Stimulated activated CD8-positive, alpha-beta memory T cell treated with anti-CD3 and anti-CD28 coated beads, Interleukin-12 subunit alpha, Interleukin-12 subunit beta, amount 100 ng/mL, for 1 hour (primary cell): ENCODE measurements around the gene GRIK3.

ENCODE experiments used
- DNase-seq: peaks from one replicate; pipeline ENCODE4 v3.0.0-alpha.2; 2020; ENCODE audit warnings: low read depth

Gene GRIK3

DNA sequence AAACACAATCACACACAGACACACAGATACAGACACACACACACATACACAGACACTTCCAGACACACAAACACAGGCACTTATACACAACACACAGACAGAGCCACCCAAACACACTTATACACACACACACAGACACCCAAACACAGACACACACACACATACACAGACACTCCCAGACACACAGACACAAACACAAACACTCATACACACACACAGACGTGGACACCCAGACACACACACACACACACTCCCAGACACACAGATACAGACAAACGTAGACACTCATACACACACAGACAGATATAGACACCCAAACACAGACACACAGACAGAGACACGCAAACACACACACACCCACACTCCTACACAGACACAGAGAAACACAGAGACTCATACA, 272.1 kb downstream of the GRIK3 start:
- DNase-seq: no peak

GRCh38 chr1:36761113-36761512, 273.2 kb downstream of the GRIK3 start:
- no peak for DNase-seq

- DNase-seq: no peak
Observed at GRCh38 chr1:36760081-36760480, 274.2 kb downstream of the GRIK3 start.

GRCh38 chr1:36759355-36759754, 275.0 kb downstream of the GRIK3 start:
- no peak for DNase-seq

GRCh38 chr1:36755303-36756230, 278.7 kb downstream of the GRIK3 start:
- DNase-seq: no peak

DNA sequence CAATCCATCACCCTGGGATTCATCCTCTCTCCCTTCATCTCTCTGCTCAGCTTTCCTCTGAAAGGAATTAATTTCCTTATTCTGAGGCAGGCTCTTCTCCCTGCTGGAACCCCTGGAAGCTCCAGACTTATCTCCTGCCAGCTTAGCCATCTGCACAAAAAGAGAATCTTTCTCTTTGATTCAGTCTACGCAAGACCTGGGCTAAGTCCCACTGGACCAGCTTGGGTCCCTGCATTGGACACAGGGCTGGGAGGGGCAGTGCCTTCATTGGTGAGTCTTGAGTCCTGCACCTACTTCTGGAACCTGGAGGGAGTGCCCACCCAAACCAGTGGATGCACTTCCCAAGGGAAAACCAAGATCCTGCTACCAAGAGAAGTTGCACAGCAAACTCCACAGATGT, 279.9 kb downstream of the GRIK3 start:
- no peak for DNase-seq

GRCh38 chr1:36753451-36753850, 280.9 kb downstream of the GRIK3 start:
- no peak for DNase-seq

- DNase-seq: no peak
Observed at GRCh38 chr1:36752891-36753361, 281.4 kb downstream of the GRIK3 start.

DNA sequence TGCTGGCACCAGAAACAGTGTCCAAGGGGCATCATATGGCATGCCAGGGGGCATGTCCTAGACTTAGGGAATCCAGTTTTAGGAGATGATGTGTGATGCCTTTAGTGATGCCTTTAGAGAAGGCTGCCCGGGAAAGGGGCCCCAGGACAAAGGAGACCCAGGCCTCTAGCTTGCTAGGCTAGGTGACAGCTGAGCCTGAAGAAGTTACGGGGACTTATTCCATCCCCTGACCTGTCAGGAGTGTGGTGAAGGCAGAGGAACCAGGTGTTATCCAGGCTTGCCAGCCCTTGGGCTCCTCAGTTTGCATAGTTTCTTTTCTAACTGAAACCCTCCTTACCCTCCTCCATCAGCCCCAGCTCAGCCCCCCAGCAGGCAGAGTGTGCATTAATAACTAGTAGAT, 281.9 kb downstream of the GRIK3 start:
- no peak for DNase-seq

- DNase-seq: no peak
Observed at GRCh38 chr1:36751525-36751924, 282.8 kb downstream of the GRIK3 start.

DNA sequence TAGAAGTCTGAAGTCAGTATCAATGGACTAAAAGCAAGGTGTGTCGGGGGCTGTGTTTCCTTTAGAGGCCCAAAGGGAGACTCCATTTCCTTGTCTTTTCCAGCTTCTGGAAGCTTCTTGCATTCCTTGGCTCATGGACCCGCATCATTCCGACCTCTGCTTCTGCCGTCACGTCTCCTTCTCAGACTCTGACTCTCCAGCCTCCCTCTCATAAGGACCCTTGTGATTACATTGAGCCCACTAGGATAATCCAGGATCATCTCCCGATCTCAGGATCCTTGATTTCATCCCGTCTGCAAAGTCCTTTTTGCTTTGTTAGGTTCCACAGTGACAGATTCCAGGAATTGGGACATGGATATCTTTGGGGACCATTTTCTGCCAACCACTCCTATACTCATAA, 285.8 kb downstream of the GRIK3 start:
- DNase-seq: no peak
